ENCODE measurements around the gene SNORC. TPM values are rescaled to one million over a fixed set of nuclear protein-coding genes. Genes with fewer than 3 reads are reported as not detected.
A peak's percentile ranks its signal among the peaks of the same experiment; 100 is the strongest.

Gene SNORC
- polyA plus RNA-seq, 1 of the 3 experiments (the other 2 are of a cell fraction), result 1.2 TPM

- Histone ChIP-seq H3K9me2 (no peaks in the 10 kb centered on the region), H2AFZ (ENCODE audit: low read depth) (no peak overlapping the region), H3K4me1 (ENCODE audit: control insufficient read depth in 1 of 2, insufficient read depth in 2 of 2, low read depth in 1 of 2, low read length in 1 of 2) (peaks cover 0 to 5% of the 10 kb centered on the region in 2 experiments; a peak in 1 of 4 replicates), H4K20me1 (ENCODE audit: insufficient read depth) (no peaks in the 10 kb centered on the region), H3K9me3 (no peaks in the 10 kb centered on the region), H3F3A (replicated peaks; ENCODE audit: insufficient read depth) (no peaks in the 10 kb centered on the region), H3K4me3 (ENCODE audit: low read depth in 2 of 2, low read length in 1 of 2) (no peak overlapping the region), H3K36me3 (replicated peaks in 1 of 2; ENCODE audit: control insufficient read depth in 1 of 2, insufficient read depth in 2 of 2, low read length in 1 of 2) (no peaks in the 10 kb centered on the region), H3K4me2 (no peak overlapping the region), H3K9ac (no peak overlapping the region), H3K79me2 (ENCODE audit: insufficient read depth) (no peaks in the 10 kb centered on the region), H3K27me3 (ENCODE audit: insufficient read depth) (no peaks in the 10 kb centered on the region), H3K27ac (ENCODE audit: low read depth in 2 of 2, low read length in 1 of 2) (no peak overlapping the region)
- POLR2A ChIA-PET, result interaction anchor here (0.6 kb wide), 1 partner anchor 328 kb away, joined by 3 read pairs; no protein-coding TSS in a partner anchor
- CTCF ChIA-PET, result interaction anchor here (0.6 to 0.7 kb wide), 2 partner anchors 8 to 1073 kb away, joined by 3 read pairs; no protein-coding TSS in a partner anchor
- no peak for TF ChIP-seq TAF1 (IDR thresholded peaks at IDR 0.05; ENCODE audit: borderline replicate concordance, low read depth, low read length)
- no peak for TF ChIP-seq SIN3A (IDR thresholded peaks at IDR 0.05; ENCODE audit: borderline replicate concordance, low read depth, low read length)
- TF ChIP-seq POLR2AphosphoS5 (IDR thresholded peaks at IDR 0.05; ENCODE audit: low read depth, low read length), result no peak
- TF ChIP-seq NRF1 (IDR thresholded peaks at IDR 0.05; ENCODE audit: low read depth, low read length), result no peak
- no peak for TF ChIP-seq FOXM1 (IDR thresholded peaks at IDR 0.05; ENCODE audit: low read depth)
- no peak for TF ChIP-seq YY1 (IDR thresholded peaks at IDR 0.05; ENCODE audit: low read depth)
- TF ChIP-seq EZH2phosphoT487 (IDR thresholded peaks at IDR 0.05; ENCODE audit: borderline replicate concordance, low read depth), result no peak
- no peak for TF ChIP-seq TEAD4 (IDR thresholded peaks at IDR 0.05; ENCODE audit: borderline replicate concordance, insufficient read depth)
- TF ChIP-seq GATA2 (CRISPR knock-in tag; IDR thresholded peaks at IDR 0.05), result no peak
- TF ChIP-seq, protein P1, sequence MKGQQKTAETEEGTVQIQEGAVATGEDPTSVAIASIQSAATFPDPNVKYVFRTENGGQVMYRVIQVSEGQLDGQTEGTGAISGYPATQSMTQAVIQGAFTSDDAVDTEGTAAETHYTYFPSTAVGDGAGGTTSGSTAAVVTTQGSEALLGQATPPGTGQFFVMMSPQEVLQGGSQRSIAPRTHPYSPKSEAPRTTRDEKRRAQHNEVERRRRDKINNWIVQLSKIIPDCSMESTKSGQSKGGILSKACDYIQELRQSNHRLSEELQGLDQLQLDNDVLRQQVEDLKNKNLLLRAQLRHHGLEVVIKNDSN (IDR thresholded peaks at IDR 0.05; ENCODE audit: borderline replicate concordance, low read depth), result no peak
- no peak for TF ChIP-seq MAX (IDR thresholded peaks at IDR 0.05; ENCODE audit: low read depth)
- TF ChIP-seq SMC3 (IDR thresholded peaks at IDR 0.05; ENCODE audit: low read depth, low read length), result no peak
- no peak for TF ChIP-seq MXI1 (IDR thresholded peaks at IDR 0.05; ENCODE audit: low read depth, low read length)
- no peak for TF ChIP-seq NFIC (IDR thresholded peaks at IDR 0.05; ENCODE audit: borderline replicate concordance)
- no peak for TF ChIP-seq ELF1 (IDR thresholded peaks at IDR 0.05)
- no peak for TF ChIP-seq RAD21 (IDR thresholded peaks at IDR 0.05; ENCODE audit: low read length)
- TF ChIP-seq TCF12 (IDR thresholded peaks at IDR 0.05), result no peak
- TF ChIP-seq GABPA (IDR thresholded peaks at IDR 0.05; ENCODE audit: low read depth), result no peak
- no peak for TF ChIP-seq ZBTB33 (IDR thresholded peaks at IDR 0.05; ENCODE audit: borderline replicate concordance, low read depth)
- peak; percentile 18 for DNase-seq
- WGBS (ENCODE audit: low lambda C conversion rate), result 84% methylated on average over 10 of the region's 20 CpGs
These were observed 9.0 kb downstream of the SNORC start for GRCh38 chr2:232878855-232879617.
